ENCODE results near the gene BTNL2. TPM values are rescaled to one million over a fixed set of nuclear protein-coding genes. Genes with fewer than 3 reads are reported as not detected.
"Not testable (repeated sequence)": the region's sequence is repeated elsewhere in the genome, so short reads cannot be mapped to it uniquely, and the experiment has no call there.

BTNL2 gene
- total and polyA plus RNA-seq, 2 of the 13 experiments (the other 11 are each of a cell fraction or from before 2014, with no cell fraction given), result not detected

- no peak for DNase-seq (ENCODE audit: low spot score)
- POLR2A ChIA-PET, result no interaction called here
- intact Hi-C loops (cut with micrococcal nuclease; ENCODE audit: unreplicated experiment) (no loop called here), in situ Hi-C loops (cut with HindIII; ENCODE audit: extremely low pct_ligation_motif_present, low pct_unique_long_range_greater_than_20kb) (no loop called here)
- Histone ChIP-seq H3K36me3 (replicated peaks in 1 of 2; ENCODE audit: control insufficient read depth in 1 of 2, insufficient read depth in 2 of 2, low read length in 2 of 2) (no peaks in the 10 kb centered on the region), H3K79me2 (ENCODE audit: insufficient read depth, low read length) (no peaks in the 10 kb centered on the region), H4K20me1 (ENCODE audit: insufficient read depth, low read length) (no peaks in the 10 kb centered on the region), H3K4me2 (ENCODE audit: low read depth, low read length) (no peak overlapping the region), H3K27me3 (ENCODE audit: control insufficient read depth in 1 of 2, insufficient read depth in 2 of 2, low read length in 2 of 2) (no peaks in the 10 kb centered on the region; a peak in 1 of 5 replicates), H3K27ac (ENCODE audit: extremely low read length, insufficient read depth, low read length) (no peak overlapping the region), H3K4me1 (ENCODE audit: insufficient read depth, low read length) (no peaks in the 10 kb centered on the region), H3K4me3 (replicated peaks in 1 of 3; ENCODE audit: insufficient read depth in 1 of 3, low read depth in 2 of 3, low read length in 3 of 3) (no peak overlapping the region), H3K9me3 (ENCODE audit: low read length) (no peaks in the 10 kb centered on the region), H3K9ac (ENCODE audit: insufficient read depth, low read depth, low read length) (no peak overlapping the region), H2AFZ (ENCODE audit: low read length) (no peak overlapping the region)
- TF ChIP-seq RFX5 (IDR thresholded peaks at IDR 0.05; ENCODE audit: low read depth, low read length) (peak; percentile 90), RXRB (CRISPR knock-in tag; IDR thresholded peaks at IDR 0.05; ENCODE audit: borderline replicate concordance) (no peak), RFXANK (CRISPR knock-in tag; IDR thresholded peaks at IDR 0.05) (peak; percentile 37; the same call in 1 of the 2 replicates)
- no peak for ATAC-seq
- no TSS peak for BruUV-seq (replicated peaks)
- WGBS (ENCODE audit: low lambda C conversion rate), result 4% methylated on average over 2 of the region's 2 CpGs
- no peak for FAIRE-seq
- CTCF ChIA-PET (ENCODE audit: low intra/inter-chr PET ratio, low total read pairs), result no interaction called here
These were observed 30.2 kb upstream of the BTNL2 start for GRCh38 chr6:32436995-32437836.

DNA sequence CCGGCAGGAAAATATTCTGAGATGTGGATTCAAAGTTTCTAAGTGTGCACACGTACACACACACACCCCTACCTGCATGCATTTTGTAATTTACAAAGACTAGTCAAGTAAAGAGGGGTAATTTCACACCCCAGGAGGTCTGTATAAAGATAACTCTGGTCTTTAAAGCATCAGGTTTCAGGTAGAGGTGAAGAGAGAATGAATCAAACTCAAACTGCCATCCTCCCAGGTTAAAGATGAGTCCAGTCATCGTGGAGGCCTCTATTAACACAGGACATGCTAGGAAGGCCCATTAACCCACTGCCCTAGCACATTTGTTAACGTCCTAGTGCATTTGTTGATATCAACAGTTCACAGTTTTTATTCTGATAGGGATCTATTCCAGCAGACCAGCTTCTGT lies 29.2 kb upstream of the BTNL2 start:
- Histone ChIP-seq H3K36me3 (replicated peaks in 1 of 2; ENCODE audit: control insufficient read depth in 1 of 2, insufficient read depth in 2 of 2, low read length in 2 of 2) (no peaks in the 10 kb centered on the region), H3K4me3 (replicated peaks in 1 of 3; ENCODE audit: insufficient read depth in 1 of 3, low read depth in 2 of 3, low read length in 3 of 3) (no peak overlapping the region), H2AFZ (ENCODE audit: low read length) (no peak overlapping the region), H4K20me1 (ENCODE audit: insufficient read depth, low read length) (no peaks in the 10 kb centered on the region), H3K4me1 (ENCODE audit: insufficient read depth, low read length) (no peaks in the 10 kb centered on the region), H3K9ac (ENCODE audit: insufficient read depth, low read depth, low read length) (no peak overlapping the region), H3K27ac (ENCODE audit: extremely low read length, insufficient read depth, low read length) (no peak overlapping the region), H3K79me2 (ENCODE audit: insufficient read depth, low read length) (no peaks in the 10 kb centered on the region), H3K9me3 (ENCODE audit: low read length) (no peaks in the 10 kb centered on the region), H3K4me2 (ENCODE audit: low read depth, low read length) (no peak overlapping the region), H3K27me3 (ENCODE audit: control insufficient read depth in 1 of 2, insufficient read depth in 2 of 2, low read length in 2 of 2) (no peaks in the 10 kb centered on the region; a peak in 1 of 5 replicates)
- intact Hi-C loops (cut with micrococcal nuclease; ENCODE audit: unreplicated experiment) (no loop called here), in situ Hi-C loops (cut with HindIII; ENCODE audit: extremely low pct_ligation_motif_present, low pct_unique_long_range_greater_than_20kb) (no loop called here)
- ChIA-PET CTCF (ENCODE audit: low intra/inter-chr PET ratio, low total read pairs) (no interaction called here), POLR2A (no interaction called here)
- WGBS (ENCODE audit: low lambda C conversion rate), result 1% methylated on average over 4 of the region's 4 CpGs
- ATAC-seq, result no peak
- no TSS peak for BruUV-seq (replicated peaks)
- no peak for FAIRE-seq
- TF ChIP-seq IRF9 (CRISPR knock-in tag; IDR thresholded peaks at IDR 0.05; ENCODE audit: borderline replicate concordance), result no peak
- no peak for TF ChIP-seq KAT2B (IDR thresholded peaks at IDR 0.05; ENCODE audit: borderline replicate concordance, low read depth, low read length)
- TF ChIP-seq, protein P1, sequence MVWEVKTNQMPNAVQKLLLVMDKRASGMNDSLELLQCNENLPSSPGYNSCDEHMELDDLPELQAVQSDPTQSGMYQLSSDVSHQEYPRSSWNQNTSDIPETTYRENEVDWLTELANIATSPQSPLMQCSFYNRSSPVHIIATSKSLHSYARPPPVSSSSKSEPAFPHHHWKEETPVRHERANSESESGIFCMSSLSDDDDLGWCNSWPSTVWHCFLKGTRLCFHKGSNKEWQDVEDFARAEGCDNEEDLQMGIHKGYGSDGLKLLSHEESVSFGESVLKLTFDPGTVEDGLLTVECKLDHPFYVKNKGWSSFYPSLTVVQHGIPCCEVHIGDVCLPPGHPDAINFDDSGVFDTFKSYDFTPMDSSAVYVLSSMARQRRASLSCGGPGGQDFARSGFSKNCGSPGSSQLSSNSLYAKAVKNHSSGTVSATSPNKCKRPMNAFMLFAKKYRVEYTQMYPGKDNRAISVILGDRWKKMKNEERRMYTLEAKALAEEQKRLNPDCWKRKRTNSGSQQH (CRISPR knock-in tag; IDR thresholded peaks at IDR 0.05; ENCODE audit: low read depth), result no peak
- no peak for TF ChIP-seq ZSCAN25 (CRISPR knock-in tag; IDR thresholded peaks at IDR 0.05)
- no peak for TF ChIP-seq THYN1 (CRISPR knock-in tag; IDR thresholded peaks at IDR 0.05; ENCODE audit: borderline replicate concordance, low read depth)
- TF ChIP-seq CCDC6 (CRISPR knock-in tag; IDR thresholded peaks at IDR 0.05), result no peak
- no peak for TF ChIP-seq POLR2G (IDR thresholded peaks at IDR 0.05; ENCODE audit: low read depth, low read length)
- DNase-seq (ENCODE audit: low spot score), result no peak

DNA sequence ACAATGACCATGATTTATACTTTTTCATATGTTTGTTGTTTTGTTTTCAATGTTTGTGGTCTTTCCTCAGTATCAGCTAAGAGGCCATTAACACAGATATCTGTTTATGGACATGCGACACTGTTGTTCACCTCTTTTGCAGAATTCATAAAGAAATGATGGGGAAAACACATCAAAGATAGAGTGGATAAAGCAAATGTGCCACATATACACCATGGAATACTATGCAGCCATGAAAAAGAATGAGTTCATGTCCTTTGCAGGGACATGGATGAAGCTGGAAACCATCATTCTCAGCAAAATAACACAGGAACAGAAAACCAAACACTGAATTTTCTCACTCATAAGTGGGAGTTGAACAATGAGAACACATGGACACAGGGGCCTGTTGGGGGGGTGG lies 27.0 kb upstream of the BTNL2 start:
- H3K27ac ChIP-seq (ENCODE audit: extremely low read length, insufficient read depth, low read length); H2AFZ ChIP-seq (ENCODE audit: low read length); ATAC-seq; DNase-seq (ENCODE audit: low spot score); H3K9ac ChIP-seq (ENCODE audit: insufficient read depth, low read depth, low read length); FAIRE-seq; H3K4me2 ChIP-seq (ENCODE audit: low read depth, low read length); H3K9me3 ChIP-seq (ENCODE audit: low read length); H3K27me3 ChIP-seq (ENCODE audit: control insufficient read depth in 1 of 2, insufficient read depth in 2 of 2, low read length in 2 of 2); POLR2A ChIA-PET; H3K4me3 ChIP-seq (replicated peaks in 1 of 3; ENCODE audit: insufficient read depth in 1 of 3, low read depth in 2 of 3, low read length in 3 of 3); H3K36me3 ChIP-seq (replicated peaks in 1 of 2; ENCODE audit: control insufficient read depth in 1 of 2, insufficient read depth in 2 of 2, low read length in 2 of 2); H4K20me1 ChIP-seq (ENCODE audit: insufficient read depth, low read length); CTCF ChIA-PET (ENCODE audit: low intra/inter-chr PET ratio, low total read pairs); in situ Hi-C loops (cut with HindIII; ENCODE audit: extremely low pct_ligation_motif_present, low pct_unique_long_range_greater_than_20kb); H3K79me2 ChIP-seq (ENCODE audit: insufficient read depth, low read length); H3K4me1 ChIP-seq (ENCODE audit: insufficient read depth, low read length); BruUV-seq (replicated peaks): not testable (repeated sequence)
- 4% methylated on average over 1 of the region's 1 CpG for WGBS (ENCODE audit: low lambda C conversion rate)
- intact Hi-C loops (cut with micrococcal nuclease; ENCODE audit: unreplicated experiment), result loop anchor here (5.0 kb wide), 1 partner anchor 263 kb away; no protein-coding TSS in a partner anchor
